ENCODE data around the gene UNC80. TPM values are rescaled to one million over a fixed set of nuclear protein-coding genes. Genes with fewer than 3 reads are reported as not detected.

Gene UNC80
- total and polyA plus RNA-seq, 12 donors: 3.0 to 20.2 (median 6.3) TPM

GRCh38 chr2:209868271-209868994, 96.8 kb downstream of the UNC80 start:
- Histone ChIP-seq H3K27me3 (no peaks in the 10 kb centered on the region), H3K4me3 (no peak overlapping the region), H3K36me3 (replicated peaks in 1 of 2) (no peaks in the 10 kb centered on the region), H3K4me1 (replicated peaks in 1 of 2) (no peaks in the 10 kb centered on the region), H3K27ac (no peak overlapping the region), H3K9me3 (replicated peaks in 1 of 3) (no peaks in the 10 kb centered on the region)
- 87 to 92% (median 89%) methylated on average over 6 of the region's 6 CpGs for WGBS, 4 donors
- intact Hi-C loops (cut with DNase I): no loop called here
- DNase-seq: no peak
- TF ChIP-seq POLR2A (IDR thresholded peaks at IDR 0.05) (no peak), CTCF (IDR thresholded peaks at IDR 0.05) (no peak)

GRCh38 chr2:209870067-209870466, 98.4 kb downstream of the UNC80 start:
- H3K9me3 ChIP-seq (replicated peaks in 1 of 3): no peaks in the 10 kb centered on the region
- intact Hi-C loops (cut with DNase I): no loop called here
- no peak for TF ChIP-seq CTCF (IDR thresholded peaks at IDR 0.05)
- no peak for TF ChIP-seq POLR2A (IDR thresholded peaks at IDR 0.05)
- no peak for DNase-seq
- H3K4me1 ChIP-seq (replicated peaks in 1 of 2): no peaks in the 10 kb centered on the region
- no peak overlapping the region for H3K4me3 ChIP-seq
- H3K36me3 ChIP-seq (replicated peaks in 1 of 2): no peaks in the 10 kb centered on the region
- no peaks in the 10 kb centered on the region for H3K27me3 ChIP-seq
- H3K27ac ChIP-seq: no peak overlapping the region
- WGBS, 4 donors: 33 to 62% (median 49%) methylated on average over 2 of the region's 2 CpGs

GRCh38 chr2:209872675-209873074, 101.0 kb downstream of the UNC80 start:
- intact Hi-C loops (cut with DNase I): no loop called here
- peak in 4 of 7 donors; percentile 20 to 42 (median 30) for DNase-seq
- H3K4me3 ChIP-seq: no peak overlapping the region
- no peaks in the 10 kb centered on the region for H3K27me3 ChIP-seq
- TF ChIP-seq CTCF (IDR thresholded peaks at IDR 0.05): no peak
- no peak for TF ChIP-seq POLR2A (IDR thresholded peaks at IDR 0.05)
- no peaks in the 10 kb centered on the region for H3K36me3 ChIP-seq (replicated peaks in 1 of 2)
- WGBS, 4 donors: 74 to 81% (median 80%) methylated on average over 9 of the region's 9 CpGs
- no peaks in the 10 kb centered on the region for H3K9me3 ChIP-seq (replicated peaks in 1 of 3)
- H3K4me1 ChIP-seq (replicated peaks in 1 of 2): no peaks in the 10 kb centered on the region
- no peak overlapping the region for H3K27ac ChIP-seq

GRCh38 chr2:209875270-209875669, 103.6 kb downstream of the UNC80 start:
- Histone ChIP-seq H3K36me3 (replicated peaks in 1 of 2) (no peaks in the 10 kb centered on the region), H3K27me3 (no peaks in the 10 kb centered on the region), H3K4me1 (replicated peaks in 1 of 2) (no peaks in the 10 kb centered on the region), H3K9me3 (replicated peaks in 1 of 3) (no peaks in the 10 kb centered on the region), H3K4me3 (no peak overlapping the region), H3K27ac (no peak overlapping the region)
- WGBS, 4 donors: 78 to 94% (median 86%) methylated on average over 1 of the region's 1 CpG
- DNase-seq: no peak
- intact Hi-C loops (cut with DNase I): no loop called here
- no peak for TF ChIP-seq CTCF (IDR thresholded peaks at IDR 0.05)
- TF ChIP-seq POLR2A (IDR thresholded peaks at IDR 0.05): no peak

Data from adrenal gland (tissue), 12 donors.